HG03521 (cell line): ENCODE results near the gene MFNG.
"Not testable (repeated sequence)": the region's sequence is repeated elsewhere in the genome, so short reads cannot be mapped to it uniquely, and the experiment has no call there.

Experiments used
- ATAC-seq: cut with Tn5 transposase; IDR thresholded peaks from one replicate; pipeline ENCODE4 v1.9.1; 2021; ENCODE audit warnings: mild to moderate bottlenecking, moderate library complexity; ENCODE audit not compliant: unreplicated experiment

The MFNG gene

DNA sequence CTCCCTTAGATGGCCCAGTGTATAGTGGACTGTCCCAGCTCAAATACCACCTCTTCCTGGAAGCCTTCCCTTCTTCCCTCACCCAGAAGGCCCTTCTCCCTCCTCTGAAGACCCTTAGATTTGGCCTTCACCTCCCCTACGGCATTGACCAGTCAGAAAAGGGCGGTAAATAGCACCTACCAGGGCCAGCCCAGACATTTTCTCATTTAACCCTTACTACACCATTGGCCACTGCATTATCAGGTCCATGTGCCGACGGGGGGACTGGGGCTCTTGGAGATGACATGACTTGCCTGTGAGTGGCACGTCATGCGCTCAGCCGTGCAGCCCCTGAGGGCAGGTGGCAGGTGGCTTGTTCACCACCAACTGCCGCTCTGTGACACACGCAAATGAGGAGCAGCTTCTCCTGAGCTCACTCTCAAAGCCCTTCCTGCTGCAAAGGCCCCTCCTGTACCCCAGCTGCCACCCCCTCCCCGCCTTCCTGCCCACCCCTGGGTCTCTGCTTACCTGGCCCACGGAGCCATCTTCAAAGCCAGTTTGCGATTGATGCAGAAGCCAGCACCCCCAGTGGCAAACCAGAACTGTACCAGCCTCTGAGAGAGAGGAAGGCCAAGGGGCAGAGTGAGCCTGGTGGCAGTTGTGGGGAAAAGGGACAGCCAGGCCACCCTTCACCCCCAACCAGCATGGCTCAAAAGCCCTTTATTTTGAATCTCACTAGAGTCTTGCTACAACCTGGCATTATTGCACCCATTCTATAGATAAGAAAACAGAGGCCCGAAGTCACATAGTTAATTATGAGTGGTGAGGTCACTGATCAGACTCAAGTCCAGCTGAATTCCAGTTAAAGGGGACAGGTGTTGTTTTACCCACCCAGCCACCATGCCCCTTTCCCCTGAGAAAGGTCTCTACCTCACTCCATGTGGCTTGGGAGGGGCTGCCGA lies 9.5 kb downstream of the MFNG start:
- ATAC-seq = no peak

DNA sequence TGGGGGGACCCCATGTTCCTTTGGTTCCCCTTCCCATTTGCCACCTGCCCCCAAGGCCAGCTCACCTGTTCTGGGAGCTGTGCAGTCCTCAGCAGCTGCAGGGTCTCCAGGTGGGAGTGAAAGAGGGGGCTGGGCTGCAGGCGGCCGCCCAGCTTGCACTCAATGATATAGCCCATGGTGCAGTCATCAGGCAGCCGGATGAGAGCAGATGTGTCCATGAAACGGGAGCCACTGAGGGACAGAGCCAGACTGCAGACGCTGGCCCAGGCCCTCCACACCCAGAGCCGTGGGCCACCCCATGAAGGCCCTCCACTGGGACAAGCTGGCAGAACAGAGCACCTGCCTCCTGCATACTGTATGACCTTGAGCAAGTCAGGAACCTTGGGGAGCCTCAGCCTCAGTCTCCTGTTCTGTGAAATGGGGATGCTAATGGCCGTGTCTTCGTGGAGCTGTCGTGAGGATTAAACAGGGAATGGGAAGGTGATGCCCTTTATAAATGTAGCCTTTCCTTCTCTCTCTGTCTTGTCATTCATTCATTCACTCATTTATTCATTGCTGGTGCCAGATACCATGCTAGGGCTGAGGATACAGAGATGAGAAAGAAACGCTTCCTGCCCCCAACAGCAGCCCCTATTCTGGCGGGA lies 11.6 kb downstream of the MFNG start:
- no peak for ATAC-seq

DNA sequence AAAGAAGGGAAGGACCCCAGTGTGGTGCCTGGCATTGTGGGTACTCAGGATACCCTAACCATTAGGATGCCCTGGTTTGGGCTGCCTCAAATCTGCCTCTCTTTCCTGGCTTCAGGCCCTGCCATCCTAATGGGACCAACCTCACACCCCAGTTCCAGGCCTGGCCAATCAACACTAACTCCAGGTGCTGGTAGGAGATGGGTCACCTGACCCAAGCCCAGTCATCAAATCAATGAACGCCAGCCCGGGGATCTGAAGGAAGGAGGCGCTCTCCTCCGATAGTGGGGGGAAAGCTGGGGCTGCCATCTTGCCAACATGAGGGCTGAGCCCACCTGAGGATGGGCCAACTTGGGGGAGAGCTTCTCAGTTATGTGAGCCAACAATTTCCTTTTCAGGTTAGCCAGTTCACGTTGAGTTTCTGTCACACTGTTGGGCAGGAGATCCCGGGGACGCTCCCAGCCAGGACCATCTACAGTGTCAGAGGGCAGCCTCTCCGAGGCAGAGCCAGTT lies 12.7 kb downstream of the MFNG start:
- ATAC-seq = no peak

DNA sequence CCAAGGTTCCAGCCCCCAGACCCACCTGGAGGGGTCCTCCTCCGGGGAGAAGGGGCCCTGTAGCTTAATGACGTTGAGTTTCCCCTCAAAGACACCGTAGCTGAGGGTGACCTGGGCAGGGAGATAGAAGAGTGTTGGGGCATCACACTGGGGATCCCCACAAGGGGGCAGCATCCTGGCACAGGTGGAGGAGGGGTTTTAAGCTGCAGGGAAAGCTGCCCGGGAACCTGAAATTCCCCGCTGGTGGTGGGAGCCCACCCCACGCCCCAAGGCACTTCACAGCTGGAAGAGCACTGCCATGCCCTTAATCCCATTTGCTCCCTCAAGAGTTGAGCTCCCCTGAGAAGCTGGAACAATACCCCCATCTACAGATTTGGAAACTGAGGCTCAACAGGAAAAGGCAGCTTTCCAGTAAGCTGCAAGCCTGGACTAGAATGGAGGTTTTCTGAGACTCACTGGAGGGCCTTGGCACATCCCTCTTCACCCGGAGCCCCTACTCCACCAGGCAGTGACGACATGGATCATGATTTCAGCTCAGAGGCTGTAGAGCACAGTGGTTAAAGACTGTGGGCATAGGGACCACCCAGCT lies 13.7 kb downstream of the MFNG start:
- ATAC-seq = no peak

DNA sequence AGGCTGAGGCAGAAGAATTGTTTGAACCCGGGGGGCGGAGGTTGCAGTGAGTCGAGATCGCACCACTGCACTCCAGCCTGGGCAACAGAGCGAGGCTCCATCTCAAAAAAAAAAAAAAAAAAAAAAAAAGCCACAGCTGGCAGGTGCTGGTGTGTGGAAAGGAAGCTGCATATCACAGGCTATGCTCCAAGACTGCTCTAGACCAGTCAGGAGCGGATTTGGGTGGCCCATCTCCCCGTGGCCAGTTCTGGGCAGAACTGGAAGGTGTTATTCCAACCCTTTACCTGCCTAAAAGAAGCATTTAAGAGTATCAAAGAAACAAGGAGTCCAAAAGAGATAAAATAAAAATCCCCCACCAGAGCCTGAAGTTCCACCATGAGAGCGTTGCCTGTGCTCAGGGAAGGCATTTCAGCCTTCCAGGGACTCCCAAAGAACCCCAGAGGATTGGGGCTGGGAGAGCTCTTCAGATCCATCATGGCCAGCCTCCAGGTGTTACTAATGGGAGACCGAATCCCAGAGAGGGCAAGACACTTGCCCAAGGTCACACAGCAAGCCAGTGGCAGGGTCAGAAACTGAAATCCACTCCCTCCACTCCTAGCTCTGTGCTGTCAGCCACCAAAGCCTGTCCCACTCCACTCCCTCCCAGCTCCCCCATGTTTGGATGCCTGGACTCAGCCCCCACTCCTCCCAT lies 14.3 kb downstream of the MFNG start:
- ATAC-seq = no peak

DNA sequence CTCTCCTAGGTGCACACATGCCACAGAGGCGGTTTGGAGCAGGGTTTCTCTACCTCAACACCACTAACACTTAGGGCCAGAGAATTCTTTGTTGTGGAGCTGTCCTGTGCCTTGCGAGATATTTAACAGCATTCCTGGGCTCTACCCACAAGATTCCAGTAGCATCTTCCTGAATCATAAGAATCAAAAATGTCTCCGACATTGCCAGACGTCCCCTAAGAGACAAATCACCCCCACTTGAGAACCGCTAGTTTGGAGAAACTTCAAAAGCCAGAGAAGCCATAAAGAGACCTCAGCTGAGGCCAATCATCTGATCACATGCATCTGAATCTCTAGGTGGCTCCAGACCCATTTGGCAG lies 16.1 kb downstream of the MFNG start:
- no peak for ATAC-seq

DNA sequence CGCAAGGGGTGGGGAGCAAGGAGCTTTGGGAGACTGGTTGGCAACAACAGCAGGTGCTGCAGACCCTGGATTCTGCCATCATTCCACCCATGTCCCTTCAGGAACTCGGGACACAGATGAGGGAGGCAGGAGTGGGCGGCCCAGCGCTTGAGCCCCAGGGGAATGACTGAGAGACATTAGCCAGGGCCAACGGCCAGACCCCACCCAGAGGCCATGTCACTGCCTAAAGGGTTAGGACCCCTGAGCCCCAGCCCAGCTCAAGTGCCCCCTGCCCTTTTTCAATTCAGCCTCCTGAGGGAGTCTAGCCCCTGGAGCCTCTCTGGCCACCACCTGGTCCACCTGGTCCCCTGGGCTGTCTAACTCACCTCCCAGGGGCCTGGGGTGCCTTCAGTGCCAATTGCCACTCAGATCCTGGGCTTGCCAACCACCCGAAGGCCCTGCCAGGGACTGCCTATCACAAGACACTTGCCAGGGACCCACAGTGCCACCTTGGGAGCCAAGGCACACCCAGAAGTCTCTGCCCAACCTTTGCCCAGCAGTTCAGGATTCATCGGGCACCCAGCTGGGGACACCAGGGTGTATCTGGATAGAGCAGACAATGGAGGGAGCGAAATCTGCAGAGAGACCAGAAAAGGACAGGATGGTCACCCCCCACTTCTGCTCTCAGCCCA lies 16.6 kb downstream of the MFNG start:
- ATAC-seq = no peak

DNA sequence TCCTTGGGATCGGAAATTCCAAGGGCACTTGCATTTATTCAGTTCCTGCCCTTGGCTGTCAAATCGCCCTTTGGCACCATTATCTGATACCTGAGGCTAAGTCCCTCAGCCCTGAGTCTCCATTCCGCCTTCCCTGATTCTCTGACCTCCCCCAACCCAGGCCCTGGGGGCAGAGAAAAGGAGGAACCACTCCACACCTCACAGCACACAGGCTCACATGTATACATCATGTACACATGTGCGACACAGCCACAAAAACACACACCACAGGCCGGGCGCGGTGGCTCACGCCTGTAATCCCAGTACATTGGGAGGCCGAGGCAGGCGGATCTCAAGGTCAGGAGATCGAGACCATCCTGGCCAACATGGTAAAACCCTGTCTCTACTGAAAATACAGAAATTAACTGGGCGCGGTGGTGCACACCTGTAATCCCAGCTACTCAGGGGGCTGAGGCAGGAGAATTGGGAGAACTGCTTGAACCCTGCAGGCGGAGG lies 17.9 kb downstream of the MFNG start:
- ATAC-seq = not testable (repeated sequence)

DNA sequence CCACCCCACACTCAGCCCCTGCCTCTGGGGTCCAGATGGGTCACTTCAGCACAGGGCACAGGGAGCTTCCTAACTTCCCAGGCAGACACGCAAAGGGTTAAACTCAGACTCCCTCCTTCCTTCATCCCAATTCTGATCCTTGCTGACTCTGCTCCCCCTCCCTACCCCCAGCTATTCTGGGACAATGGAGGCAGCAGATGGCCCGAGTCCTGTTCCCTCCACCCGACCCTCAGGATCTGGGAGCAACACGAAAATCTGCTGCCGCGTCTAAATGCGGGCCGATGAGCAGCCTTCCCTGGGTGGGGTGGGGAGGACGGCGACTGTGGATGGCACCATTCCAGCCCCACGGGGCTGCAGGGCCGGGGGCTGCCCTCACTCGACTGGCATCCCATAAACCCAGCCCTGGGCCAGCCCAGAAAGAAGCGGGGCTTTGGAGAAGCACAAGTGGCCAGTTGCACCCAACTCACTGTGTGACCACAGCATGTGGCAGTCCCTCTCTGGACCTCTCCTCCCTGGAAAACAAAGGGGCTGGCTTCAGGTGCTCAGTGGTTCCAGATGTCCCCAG lies 18.7 kb downstream of the MFNG start:
- ATAC-seq = no peak

DNA sequence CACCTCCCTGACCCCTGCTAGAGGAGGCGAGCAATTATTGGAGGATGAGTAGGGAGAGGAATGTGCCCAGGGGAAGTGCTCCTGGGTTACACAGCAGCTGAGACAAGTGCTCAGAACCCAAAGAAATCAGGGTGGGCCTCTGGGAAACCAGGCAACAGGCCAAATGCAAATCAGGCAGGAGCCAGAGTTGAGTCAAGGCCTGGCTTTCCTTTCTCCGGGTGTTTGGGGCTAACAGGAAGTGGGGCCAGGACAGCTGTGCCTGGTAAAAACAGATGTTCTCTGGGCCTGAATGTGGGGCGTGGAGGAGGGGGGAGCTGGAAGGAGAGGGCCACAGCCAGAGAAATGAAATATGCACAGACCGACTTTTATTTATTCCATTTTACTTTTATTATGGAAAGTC lies 22.0 kb downstream of the MFNG start:
- no peak for ATAC-seq

DNA sequence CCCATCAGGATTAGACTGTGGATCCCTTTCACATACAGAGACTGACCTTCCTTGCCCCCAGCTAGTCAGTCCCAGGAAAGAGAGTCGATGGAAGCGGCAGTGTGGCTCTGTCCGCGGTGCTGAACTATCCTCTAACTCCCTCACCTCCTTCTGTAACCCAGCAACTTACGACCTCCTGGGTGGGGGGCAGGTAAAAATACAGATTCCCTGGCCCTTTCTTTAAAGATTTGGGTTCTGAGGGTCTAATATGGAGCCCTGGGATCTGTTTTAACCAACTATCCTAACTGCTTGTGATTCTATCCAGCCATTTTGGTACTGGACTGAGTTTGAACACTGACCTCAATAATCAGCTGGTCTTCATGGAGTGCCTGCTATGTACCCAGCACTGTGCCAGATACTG lies 23.2 kb downstream of the MFNG start:
- no peak for ATAC-seq

DNA sequence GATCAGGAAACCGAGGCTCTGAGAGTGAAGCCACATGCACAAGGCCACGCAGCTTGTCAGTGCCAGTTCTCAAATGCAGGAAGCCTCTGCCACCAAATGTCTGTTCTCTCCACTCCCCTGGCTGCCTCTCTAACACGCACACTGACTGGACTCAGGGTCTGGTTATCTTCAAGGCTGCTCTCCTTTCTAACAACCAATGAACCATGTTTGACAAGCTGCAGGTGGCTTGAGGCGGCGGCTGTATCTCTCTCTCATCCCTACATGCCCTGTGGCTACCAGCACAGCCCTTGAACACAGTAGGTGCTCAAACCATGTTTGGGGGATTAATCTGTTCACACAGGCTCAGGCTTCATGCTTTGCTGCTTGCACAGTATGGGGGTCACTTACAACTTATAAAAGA lies 23.7 kb downstream of the MFNG start:
- ATAC-seq = no peak

DNA sequence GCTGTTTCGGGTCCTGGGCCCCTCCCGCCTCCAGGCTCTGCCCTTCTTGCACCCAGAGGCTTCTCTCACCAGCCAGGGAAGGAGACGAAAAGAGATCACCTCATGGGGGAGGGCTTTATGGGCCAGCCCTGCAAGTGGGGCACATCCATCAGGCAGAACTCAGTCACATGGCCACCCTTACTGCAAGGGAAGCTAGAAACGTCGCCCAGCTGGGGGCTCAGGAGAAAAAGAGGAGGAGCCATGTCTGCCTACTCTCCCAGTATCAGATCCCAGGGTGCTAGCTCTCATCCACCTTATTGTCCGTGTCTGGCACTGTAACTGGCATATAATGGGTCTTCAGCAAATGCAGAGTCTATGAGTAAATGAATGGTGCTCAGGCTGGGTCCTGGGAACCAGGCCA lies 24.2 kb downstream of the MFNG start:
- ATAC-seq = no peak

DNA sequence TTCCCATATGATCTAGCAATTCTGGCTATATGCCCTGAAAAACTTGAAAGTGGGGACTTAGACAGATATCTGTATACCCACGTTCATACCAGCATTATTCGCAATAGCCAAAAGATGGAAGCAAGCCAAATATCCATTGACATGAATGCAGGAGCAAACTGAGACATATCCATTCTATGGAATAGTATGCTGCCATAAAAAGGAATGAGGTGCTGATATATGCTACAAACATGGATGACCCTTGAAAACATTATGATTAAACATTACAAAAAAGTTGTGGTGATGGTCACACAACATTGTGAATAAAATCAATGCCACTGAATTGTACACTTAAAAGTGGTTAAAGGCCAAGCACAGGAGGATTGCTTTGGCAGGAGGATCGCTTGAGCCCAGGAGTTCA lies 25.5 kb downstream of the MFNG start:
- ATAC-seq = no peak

DNA sequence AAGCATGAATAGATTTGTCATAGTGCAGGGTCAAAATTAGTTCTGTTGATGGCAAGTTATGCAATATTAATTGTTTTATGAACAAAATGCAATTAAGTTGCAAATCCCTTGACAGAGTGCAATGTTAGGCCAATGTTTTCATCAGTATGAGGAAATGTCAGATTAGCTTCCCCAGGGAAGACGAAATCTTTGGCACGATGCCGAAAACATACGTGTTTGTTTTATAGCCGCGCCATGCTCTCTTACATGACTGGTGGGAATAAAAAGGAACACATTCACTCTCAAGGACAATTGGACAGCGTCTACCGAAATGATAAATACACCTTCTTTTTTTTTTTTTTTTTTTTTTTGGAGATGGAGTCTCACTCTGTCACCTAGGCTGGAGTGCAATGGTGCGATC lies 27.0 kb downstream of the MFNG start:
- ATAC-seq = no peak

DNA sequence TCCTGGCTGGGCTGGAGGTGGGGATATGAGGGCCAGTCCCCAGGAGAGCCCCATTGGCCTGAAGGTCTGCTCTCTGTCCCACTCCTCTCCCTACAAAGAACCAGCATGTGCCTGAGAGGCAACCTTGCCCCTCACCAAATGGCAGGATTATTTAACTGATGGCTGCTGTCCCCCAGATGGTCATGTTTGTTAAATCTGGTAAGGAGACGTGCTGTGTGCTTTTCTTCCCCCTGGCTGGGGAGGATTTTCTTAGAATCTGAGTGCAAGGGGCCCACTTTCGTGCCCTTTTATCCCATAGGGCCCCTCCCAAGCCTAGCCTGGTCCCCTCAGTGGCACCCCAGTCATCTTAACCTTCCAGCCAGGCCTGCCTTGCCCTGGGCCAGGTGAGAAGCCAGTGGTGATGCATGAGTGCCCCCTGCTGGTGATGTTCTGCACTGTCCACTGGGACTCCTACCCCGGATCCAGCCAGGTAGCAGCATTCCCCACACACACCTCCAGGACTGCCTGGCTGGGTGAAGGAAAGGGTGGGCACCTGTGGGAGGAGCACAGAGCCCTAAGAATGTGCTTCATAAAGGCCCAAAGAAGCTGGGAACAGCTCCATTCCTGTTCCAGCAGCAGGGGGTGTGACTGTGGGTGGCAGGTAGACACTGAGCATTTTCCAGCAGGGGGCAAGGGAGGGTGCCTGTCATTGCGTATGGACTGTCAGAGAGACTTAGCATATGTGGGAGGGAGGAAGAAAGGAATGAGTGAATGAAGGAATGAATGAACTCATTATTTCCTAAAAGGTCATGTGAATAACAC lies 28.9 kb downstream of the MFNG start:
- ATAC-seq = no peak

DNA sequence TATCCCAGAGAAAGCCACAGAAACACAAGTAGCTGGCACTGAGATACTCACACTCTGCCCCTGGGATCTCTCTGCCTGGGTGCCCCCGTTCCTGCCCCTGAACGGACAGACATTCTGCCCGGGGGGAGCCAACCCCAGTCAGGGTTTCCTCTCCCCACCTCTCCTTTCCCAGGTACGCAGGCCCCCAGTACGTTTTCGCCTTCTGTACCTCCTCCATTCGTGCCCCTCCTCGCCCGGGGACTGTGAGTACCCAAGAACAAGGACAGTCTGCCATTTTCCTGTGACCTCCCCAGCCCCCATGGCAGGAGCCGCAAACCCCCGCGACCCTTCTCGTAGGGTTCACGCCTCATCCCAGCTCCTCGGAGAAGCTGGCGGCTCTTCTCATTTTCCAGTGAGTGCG lies 29.8 kb downstream of the MFNG start:
- ATAC-seq = no peak

DNA sequence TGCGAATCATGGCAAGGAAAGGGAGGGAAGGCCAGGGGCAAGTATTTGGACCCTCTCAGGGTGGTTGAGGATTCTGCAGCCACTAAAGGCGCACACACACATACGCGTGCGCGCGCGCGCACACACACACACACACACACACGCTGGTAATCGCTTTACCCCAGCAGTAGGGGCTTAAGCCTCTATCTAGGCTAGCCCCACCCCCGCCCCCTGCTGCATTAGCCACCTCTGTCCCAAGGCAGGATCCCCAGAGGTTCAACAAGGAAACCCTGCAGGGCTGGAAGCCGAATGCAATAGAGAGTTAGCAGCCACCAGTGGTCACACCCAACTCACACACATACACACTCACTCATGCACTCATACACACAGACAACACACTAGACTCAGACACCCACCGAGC lies 30.3 kb downstream of the MFNG start:
- ATAC-seq = no peak

DNA sequence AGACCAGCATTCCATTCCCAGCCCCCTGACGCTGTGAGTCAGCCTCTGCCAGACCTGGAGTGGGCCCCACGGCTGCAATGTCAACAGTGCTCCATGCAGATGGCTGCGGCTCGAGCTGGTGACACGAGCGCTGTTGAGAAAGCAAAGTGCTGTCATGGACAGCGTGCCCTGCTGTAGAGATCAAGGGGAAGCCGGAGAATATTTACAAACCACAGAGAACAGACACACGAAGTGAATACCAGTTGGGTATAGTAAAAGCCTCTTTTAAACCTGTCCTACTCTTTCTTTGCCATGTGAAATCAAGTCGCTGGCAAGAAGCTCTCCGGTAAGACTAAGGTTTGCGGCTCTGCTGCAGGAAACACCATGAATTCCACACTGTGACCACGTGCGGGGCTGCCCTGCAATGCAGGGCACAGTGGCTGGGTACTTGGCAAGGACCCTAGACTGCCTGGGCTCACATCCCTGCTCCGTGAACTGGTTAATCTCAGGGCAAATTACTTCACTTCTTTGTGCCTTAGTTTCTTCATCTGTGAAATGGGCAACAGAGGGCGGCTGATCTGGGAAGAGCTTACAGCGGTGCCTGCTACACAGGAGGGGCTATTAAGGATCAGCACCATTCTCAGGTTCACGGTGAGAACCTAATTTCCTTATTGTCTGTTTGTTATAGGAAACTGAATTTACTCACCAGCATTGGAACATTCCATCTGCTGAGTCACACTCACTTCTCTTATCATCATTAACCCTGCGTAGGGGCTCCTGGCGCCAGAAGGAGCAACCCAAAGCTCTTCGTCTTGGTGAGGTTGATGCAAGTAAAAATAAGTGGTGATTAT lies 31.1 kb downstream of the MFNG start:
- ATAC-seq = no peak
